Tibial nerve (tissue), 3 donors: ENCODE results near the gene CLCNKA.

Experiments
- CTCF ChIP-seq, 5 experiments: fragments of 200-600 bp in 3 of 5; fragments of 450-650 bp in 2 of 5; sonication (generic) in 3 of 5; IDR thresholded peaks; one replicate each; pipeline ENCODE4 v1.5.1; 2016 to 2019; ENCODE audit warnings: antibody characterized with exemption in 5 of 5, mild to moderate bottlenecking in 3 of 5, moderate library complexity in 2 of 5
- POLR2A ChIP-seq, 2 donors: fragments of 450-650 bp; IDR thresholded peaks; one replicate each; pipeline ENCODE4 v1.6.1; 2017; ENCODE audit warnings: antibody characterized with exemption in 2 of 2, mild to moderate bottlenecking in 2 of 2, moderate library complexity in 2 of 2

- TF ChIP-seq CTCF (IDR thresholded peaks at IDR 0.05) (no peak), POLR2A (IDR thresholded peaks at IDR 0.05) (no peak)
These were observed 20.3 kb downstream of the CLCNKA start for GRCh38 chr1:16042096-16042495.
